NCI-H524 (cell line): Measurements from ENCODE around the gene NUP205.

Source experiments
- DNase-seq, 2 experiments: peaks; one replicate each; lab custom pipeline; 2025; lab: John Stamatoyannopoulos, UW

The NUP205 gene

GRCh38 chr7:135557455-135558336 is at the start of gene NUP205:
NUP205 (plus strand) TSS chr7:135557917; CDS start chr7:135557945, 28 bp downstream.
- peak; percentile 80 to 82 for DNase-seq

GRCh38 chr7:135508883-135509588 is 48.7 kb upstream of the NUP205 start:
- DNase-seq, result peak; percentile 80 to 93

- DNase-seq, result no peak
Observed at GRCh38 chr7:135509589-135509838, 48.2 kb upstream of the NUP205 start.

GRCh38 chr7:135509839-135510591 is 47.7 kb upstream of the NUP205 start, which contains the start of gene CNOT4:
CNOT4 (minus strand) TSS chr7:135510102; CDS start chr7:135438331, 71,771 bp downstream.
- DNase-seq, result peak; percentile 90 to 95

GRCh38 chr7:135510592-135511183 is 47.0 kb upstream of the NUP205 start:
- DNase-seq, result peak in 1 of 2 experiments; percentile 32

- peak; percentile 2 to 67 for DNase-seq
Observed at GRCh38 chr7:135512135-135512887, 45.4 kb upstream of the NUP205 start.

GRCh38 chr7:135514856-135515255 is 42.9 kb upstream of the NUP205 start:
- no peak for DNase-seq

GRCh38 chr7:135517060-135517459 is 40.7 kb upstream of the NUP205 start:
- DNase-seq, result no peak

GRCh38 chr7:135518748-135519147 is 39.0 kb upstream of the NUP205 start:
- DNase-seq, result no peak

GRCh38 chr7:135519233-135519688 is 38.5 kb upstream of the NUP205 start:
- DNase-seq, result no peak

- no peak for DNase-seq
Observed at GRCh38 chr7:135519871-135520270, 37.8 kb upstream of the NUP205 start.

GRCh38 chr7:135522509-135522908 is 35.2 kb upstream of the NUP205 start:
- DNase-seq, result no peak

- DNase-seq, result no peak
Observed at GRCh38 chr7:135523146-135523545, 34.6 kb upstream of the NUP205 start.

GRCh38 chr7:135525426-135525825 is 32.3 kb upstream of the NUP205 start:
- no peak for DNase-seq

GRCh38 chr7:135527025-135527424 is 30.7 kb upstream of the NUP205 start:
- DNase-seq, result no peak

GRCh38 chr7:135536150-135536549 is 21.6 kb upstream of the NUP205 start:
- DNase-seq, result no peak

- DNase-seq, result no peak
Observed at GRCh38 chr7:135537453-135537852, 20.3 kb upstream of the NUP205 start.

- DNase-seq, result no peak
Observed at GRCh38 chr7:135537905-135538304, 19.8 kb upstream of the NUP205 start.

GRCh38 chr7:135538376-135538775 is 19.3 kb upstream of the NUP205 start:
- no peak for DNase-seq

- DNase-seq, result no peak
Observed at GRCh38 chr7:135539629-135540028, 18.1 kb upstream of the NUP205 start.

- DNase-seq, result no peak
Observed at GRCh38 chr7:135541029-135541428, 16.7 kb upstream of the NUP205 start.
